GM13977 (cell line): ENCODE data around the gene ABHD16A.

Source experiments
- DNase-seq: peaks from one replicate; pipeline ENCODE4 v3.0.0; 2012; ENCODE audit warnings: low spot score
- CTCF ChIP-seq: IDR thresholded peaks from 2 replicates; pipeline ENCODE4 v1.5.1; 2012; ENCODE audit warnings: mild to moderate bottlenecking, control low read depth; ENCODE audit not compliant: insufficient read depth; ENCODE audit errors: extremely low read depth, missing control alignments
- in situ Hi-C: fragments of 300-500 bp; cut with MboI; formaldehyde crosslinking; loops from one replicate; pipeline ENCODE4 v1.12.0; 2022; ENCODE audit warnings: low sequenced_read_pairs, low pct_unique_long_range_greater_than_20kb, mixed read lengths, inconsistent platforms; ENCODE audit not compliant: unreplicated experiment

Gene ABHD16A

GRCh38 chr6:31662124-31662723 lies 40.9 kb downstream of the ABHD16A start:
- no peak for TF ChIP-seq CTCF
- in situ Hi-C loops = no loop called here
- DNase-seq = no peak

GRCh38 chr6:31661262-31662123 lies 41.6 kb downstream of the ABHD16A start:
- no peak for DNase-seq
- no peak for TF ChIP-seq CTCF
- in situ Hi-C loops = no loop called here

DNA sequence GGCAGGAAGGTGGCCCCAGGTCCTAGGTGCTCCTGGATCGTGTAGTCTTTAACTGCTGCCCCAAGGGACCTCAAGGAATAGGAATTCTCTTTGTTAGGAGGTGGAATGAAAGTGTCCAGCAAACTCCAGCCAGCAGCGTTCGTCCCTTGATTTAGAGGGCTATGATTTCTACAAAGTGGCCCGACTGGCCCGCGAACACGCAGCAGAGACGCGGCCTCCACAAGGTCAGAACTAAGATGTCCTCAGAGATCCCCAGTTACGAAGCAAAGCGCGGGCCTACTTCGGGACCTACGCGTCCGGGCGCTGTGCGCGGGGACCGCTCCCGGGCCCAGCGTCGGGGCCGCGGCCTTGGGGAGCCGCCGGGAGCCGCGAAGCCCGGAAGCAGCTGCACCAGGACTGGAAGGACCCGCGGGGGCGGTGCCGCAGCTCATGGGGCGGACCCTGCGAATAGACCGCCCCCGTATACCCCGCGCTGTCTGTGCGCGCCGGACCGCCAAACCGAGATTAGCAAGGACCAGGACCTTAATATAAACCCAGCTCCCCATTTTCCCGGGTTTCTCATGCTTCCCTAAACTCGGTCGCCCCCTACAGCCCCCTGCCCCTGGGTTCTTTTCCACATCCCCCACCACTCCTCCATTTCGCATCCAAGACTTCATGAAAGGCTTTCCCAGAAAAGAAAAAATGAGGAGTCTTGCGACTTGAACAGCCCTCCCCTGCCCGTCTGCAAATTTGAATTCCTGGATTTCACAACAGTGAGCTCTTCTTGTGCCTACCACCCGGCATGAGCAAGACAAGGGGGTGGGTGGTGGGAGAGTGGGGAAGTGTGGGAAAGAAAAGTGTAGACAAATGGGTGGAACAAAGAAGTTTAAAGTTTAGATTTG lies 42.5 kb downstream of the ABHD16A start, which contains the start of gene C6orf47:
Gene C6orf47, minus strand, starts transcription at position 398 of the 881 bp plus-strand sequence. CDS start 831 bp downstream, outside the sequence.
- in situ Hi-C loops = no loop called here
- TF ChIP-seq CTCF = no peak
- DNase-seq = peak; percentile 88

DNA sequence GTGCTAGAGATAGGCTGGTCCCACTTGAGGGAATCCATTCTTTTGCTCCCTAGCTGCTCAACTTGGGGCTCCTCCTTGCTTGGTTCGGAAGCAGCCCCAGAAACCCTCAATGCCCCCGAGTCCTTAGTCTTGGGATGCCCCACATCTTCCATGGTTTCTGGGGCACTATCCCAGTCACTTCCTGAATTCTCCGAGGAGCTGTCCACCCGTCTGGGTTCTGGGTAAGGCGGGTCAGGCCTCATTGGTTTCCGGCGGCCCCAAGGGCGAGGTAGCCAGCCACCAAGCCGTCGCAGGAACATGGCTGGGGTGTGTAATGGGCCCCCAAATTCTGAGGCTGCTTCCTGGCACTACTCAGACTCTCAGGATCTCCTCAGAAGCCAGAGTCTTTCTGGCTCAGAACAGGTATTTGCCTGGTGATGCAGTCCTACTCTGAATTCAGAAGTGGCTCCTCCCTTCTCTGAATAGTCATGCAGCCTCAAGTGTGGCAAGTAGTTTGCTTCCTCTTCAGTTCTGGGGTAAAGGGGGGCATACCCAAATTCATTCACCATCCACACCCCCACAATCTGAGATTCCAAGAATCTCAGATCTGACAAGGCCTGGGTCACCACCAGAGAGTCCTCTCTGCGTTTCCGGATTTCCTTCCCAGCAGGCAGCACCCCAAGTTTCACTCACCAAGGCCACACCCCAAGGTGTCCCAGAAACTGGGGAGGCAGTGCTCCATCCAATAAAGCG lies 43.3 kb downstream of the ABHD16A start:
- no peak for DNase-seq
- TF ChIP-seq CTCF = no peak
- in situ Hi-C loops = no loop called here

DNA sequence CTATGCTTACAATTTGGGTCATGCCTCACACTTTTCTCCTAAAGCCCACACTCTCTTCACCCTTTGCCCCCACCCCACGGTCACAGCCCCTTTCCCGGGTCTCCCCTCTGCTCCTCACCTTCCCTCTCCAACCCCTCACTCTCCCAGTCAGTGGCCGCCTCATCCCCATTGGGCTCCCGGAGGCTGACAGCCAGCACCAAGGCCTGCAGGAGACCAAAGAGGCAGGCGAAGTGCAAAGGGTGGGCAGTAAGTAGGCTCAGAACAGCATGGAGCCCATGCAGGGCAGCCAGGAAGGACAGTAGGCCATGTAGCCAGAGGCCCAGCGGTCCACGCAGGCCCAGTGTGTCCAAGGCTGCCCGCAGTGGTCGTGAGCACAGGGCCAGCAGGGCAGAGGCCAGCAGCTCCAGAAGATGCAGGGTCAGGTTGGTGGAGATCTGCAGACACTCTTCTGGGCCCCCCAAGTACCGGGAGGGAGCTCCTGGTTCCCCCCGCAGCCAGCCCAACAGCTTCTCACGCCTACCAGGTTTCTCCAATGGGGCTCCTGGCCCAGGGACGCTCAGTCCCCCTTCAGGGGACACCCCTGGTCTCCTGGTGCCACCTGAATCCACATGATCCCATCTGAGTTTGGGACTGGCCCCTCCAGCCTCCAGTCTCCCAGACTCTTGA lies 44.0 kb downstream of the ABHD16A start:
- no peak for TF ChIP-seq CTCF
- in situ Hi-C loops = no loop called here
- no peak for DNase-seq
